ENCODE measurements around the gene HERPUD2.

HERPUD2 gene

DNA sequence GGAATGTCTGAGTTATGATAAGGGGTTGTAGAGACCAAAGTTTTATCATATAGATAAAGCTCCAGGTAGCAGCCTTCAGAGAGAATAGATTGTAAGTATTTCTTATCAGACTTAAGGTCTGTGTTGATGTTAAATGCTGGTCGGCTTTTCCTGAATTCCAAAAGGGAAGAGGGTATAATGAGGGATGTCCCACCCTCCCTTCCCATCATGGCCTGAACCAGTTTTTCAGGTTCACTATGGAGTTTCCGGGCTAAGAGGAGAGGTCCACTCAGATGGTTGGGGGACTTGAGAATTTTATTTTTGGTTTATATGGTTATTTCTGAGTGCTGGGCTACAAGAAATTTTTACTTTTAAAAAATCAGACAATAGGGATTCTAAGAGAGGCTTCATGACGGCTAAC, 45.2 kb downstream of the HERPUD2 start:
- Mint-ChIP-seq H3K27me3 (ENCODE audit: low read depth) (no peaks in the 10 kb centered on the region), H3K9me3 (peaks cover 30% of the 10 kb centered on the region), H3K4me1 (peaks cover 23% of the 10 kb centered on the region), H3K4me3 (no peak overlapping the region), H3K27ac (no peak overlapping the region), H3K36me3 (ENCODE audit: low read depth) (peaks cover 64% of the 10 kb centered on the region)
- TF ChIP-seq, protein P1, sequence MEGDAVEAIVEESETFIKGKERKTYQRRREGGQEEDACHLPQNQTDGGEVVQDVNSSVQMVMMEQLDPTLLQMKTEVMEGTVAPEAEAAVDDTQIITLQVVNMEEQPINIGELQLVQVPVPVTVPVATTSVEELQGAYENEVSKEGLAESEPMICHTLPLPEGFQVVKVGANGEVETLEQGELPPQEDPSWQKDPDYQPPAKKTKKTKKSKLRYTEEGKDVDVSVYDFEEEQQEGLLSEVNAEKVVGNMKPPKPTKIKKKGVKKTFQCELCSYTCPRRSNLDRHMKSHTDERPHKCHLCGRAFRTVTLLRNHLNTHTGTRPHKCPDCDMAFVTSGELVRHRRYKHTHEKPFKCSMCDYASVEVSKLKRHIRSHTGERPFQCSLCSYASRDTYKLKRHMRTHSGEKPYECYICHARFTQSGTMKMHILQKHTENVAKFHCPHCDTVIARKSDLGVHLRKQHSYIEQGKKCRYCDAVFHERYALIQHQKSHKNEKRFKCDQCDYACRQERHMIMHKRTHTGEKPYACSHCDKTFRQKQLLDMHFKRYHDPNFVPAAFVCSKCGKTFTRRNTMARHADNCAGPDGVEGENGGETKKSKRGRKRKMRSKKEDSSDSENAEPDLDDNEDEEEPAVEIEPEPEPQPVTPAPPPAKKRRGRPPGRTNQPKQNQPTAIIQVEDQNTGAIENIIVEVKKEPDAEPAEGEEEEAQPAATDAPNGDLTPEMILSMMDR (IDR thresholded peaks at IDR 0.05; ENCODE audit: unreplicated experiment in 3 of 3): no peak

GRCh38 chr7:35648367-35648766, 46.6 kb downstream of the HERPUD2 start:
- H3K9me3 Mint-ChIP-seq: peaks cover 22% of the 10 kb centered on the region
- H3K4me1 Mint-ChIP-seq: peaks cover 28% of the 10 kb centered on the region
- peak overlapping the region in 1 of 3 experiments; percentile 92 for H3K27ac Mint-ChIP-seq
- TF ChIP-seq, protein P1 (IDR thresholded peaks at IDR 0.05; ENCODE audit: unreplicated experiment in 3 of 3): no peak
- H3K27me3 Mint-ChIP-seq (ENCODE audit: low read depth): no peaks in the 10 kb centered on the region
- no peak overlapping the region for H3K4me3 Mint-ChIP-seq
- peaks cover 57% of the 10 kb centered on the region for H3K36me3 Mint-ChIP-seq (ENCODE audit: low read depth)

GRCh38 chr7:35647171-35647574, 47.8 kb downstream of the HERPUD2 start:
- H3K27ac Mint-ChIP-seq: peak overlapping the region; percentile 54 to 92 (median 68)
- H3K9me3 Mint-ChIP-seq: peaks cover 11% of the 10 kb centered on the region
- peaks cover 32% of the 10 kb centered on the region for H3K4me1 Mint-ChIP-seq
- peak overlapping the region in 1 of 3 experiments; percentile 24 for H3K4me3 Mint-ChIP-seq
- TF ChIP-seq, protein P1 (IDR thresholded peaks at IDR 0.05; ENCODE audit: unreplicated experiment in 3 of 3): no peak
- H3K36me3 Mint-ChIP-seq (ENCODE audit: low read depth): peaks cover 45% of the 10 kb centered on the region
- no peaks in the 10 kb centered on the region for H3K27me3 Mint-ChIP-seq (ENCODE audit: low read depth)

GRCh38 chr7:35646289-35647023, 48.5 kb downstream of the HERPUD2 start:
- TF ChIP-seq, protein P1 (IDR thresholded peaks at IDR 0.05; ENCODE audit: unreplicated experiment in 3 of 3): no peak
- peaks cover 9% of the 10 kb centered on the region for H3K9me3 Mint-ChIP-seq
- peak overlapping the region; percentile 1 to 7 (median 4) for H3K4me3 Mint-ChIP-seq
- H3K27me3 Mint-ChIP-seq (ENCODE audit: low read depth): no peaks in the 10 kb centered on the region
- peaks cover 39% of the 10 kb centered on the region for H3K4me1 Mint-ChIP-seq
- peak overlapping the region; percentile 54 to 92 (median 68) for H3K27ac Mint-ChIP-seq
- H3K36me3 Mint-ChIP-seq (ENCODE audit: low read depth): peaks cover 39% of the 10 kb centered on the region

DNA sequence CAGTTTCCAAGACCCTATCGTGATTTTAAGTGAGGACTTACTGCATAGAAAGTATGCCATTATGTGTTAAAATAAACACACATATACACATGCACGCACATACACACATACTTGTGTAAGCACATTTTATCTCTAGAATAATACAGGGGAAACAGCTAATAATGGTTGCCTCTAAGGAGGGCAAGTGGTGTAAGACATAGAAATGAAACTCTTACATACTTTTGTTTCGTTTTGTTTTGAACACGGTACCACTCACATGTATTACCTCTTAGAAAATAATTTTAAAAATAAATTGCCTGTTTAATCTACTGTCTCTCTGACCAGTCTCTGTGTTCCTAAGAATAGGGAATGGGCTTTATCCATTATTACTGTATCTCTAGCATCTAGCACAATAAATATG, 49.2 kb downstream of the HERPUD2 start:
- no peak overlapping the region for H3K4me3 Mint-ChIP-seq
- no peak overlapping the region for H3K27ac Mint-ChIP-seq
- H3K36me3 Mint-ChIP-seq (ENCODE audit: low read depth): peaks cover 33% of the 10 kb centered on the region
- H3K27me3 Mint-ChIP-seq (ENCODE audit: low read depth): no peaks in the 10 kb centered on the region
- H3K9me3 Mint-ChIP-seq: peaks cover 5% of the 10 kb centered on the region
- TF ChIP-seq, protein P1 (IDR thresholded peaks at IDR 0.05; ENCODE audit: unreplicated experiment in 3 of 3): no peak
- H3K4me1 Mint-ChIP-seq: peaks cover 39% of the 10 kb centered on the region

All from nephron (organoid).